Spleen (tissue), 7 donors: Measurements from ENCODE around the gene SMARCD2.
A peak's percentile ranks its signal among the peaks of the same experiment; 100 is the strongest.

Experiments used
- CTCF ChIP-seq, 11 experiments: fragments of 200-600 bp in 7 of 11; fragments of 450-650 bp in 4 of 11; sonication (generic) in 4 of 11; IDR thresholded peaks in 8 of 11; conservative IDR thresholded peaks in 3 of 11; 1 replicate in 7 of 11; 2 replicates in 4 of 11; pipeline versions ENCODE4 v1.4.0 to v1.8.0; 2016 to 2021; ENCODE audit warnings: antibody characterized with exemption in 11 of 11, inconsistent platforms in 4 of 11, mild to moderate bottlenecking in 1 of 11
- POLR2A ChIP-seq, 3 donors: fragments of 450-650 bp; IDR thresholded peaks; one replicate each; pipeline ENCODE4 v1.5.1; 2017; ENCODE audit warnings: antibody characterized with exemption in 3 of 3, mild to moderate bottlenecking in 1 of 3
- POLR2AphosphoS5 ChIP-seq, 3 donors: sonication (generic); formaldehyde crosslinking; IDR thresholded peaks; one replicate each; pipeline ENCODE4 v1.5.1; 2017; ENCODE audit warnings: antibody characterized with exemption in 3 of 3
- donor health status: DM: no; HTN: no; CAD: no; lungs with moderate emphysema.
- donor health status: DM: no; HTN: no; CAD: no.
- donor health status: DM: no; HTN: no; CAD: no.

GRCh38 chr17:63830904-63831491 lies 11.5 kb downstream of the SMARCD2 start:
- TF ChIP-seq CTCF (IDR thresholded peaks at IDR 0.05 in 8 of 11, conservative IDR thresholded peaks at IDR 0.05 in 3 of 11) (no peak), POLR2A (IDR thresholded peaks at IDR 0.05) (no peak), POLR2AphosphoS5 (IDR thresholded peaks at IDR 0.05) (peak in 2 of 3 donors; percentile 32 to 49)
